ENCODE results near the gene ZNF580. TPM values are rescaled to one million over a fixed set of nuclear protein-coding genes. Genes with fewer than 3 reads are reported as not detected.

Gene ZNF580
- total RNA-seq, 2 donors from 2014 or later = 29.7 to 36.1 TPM

DNA sequence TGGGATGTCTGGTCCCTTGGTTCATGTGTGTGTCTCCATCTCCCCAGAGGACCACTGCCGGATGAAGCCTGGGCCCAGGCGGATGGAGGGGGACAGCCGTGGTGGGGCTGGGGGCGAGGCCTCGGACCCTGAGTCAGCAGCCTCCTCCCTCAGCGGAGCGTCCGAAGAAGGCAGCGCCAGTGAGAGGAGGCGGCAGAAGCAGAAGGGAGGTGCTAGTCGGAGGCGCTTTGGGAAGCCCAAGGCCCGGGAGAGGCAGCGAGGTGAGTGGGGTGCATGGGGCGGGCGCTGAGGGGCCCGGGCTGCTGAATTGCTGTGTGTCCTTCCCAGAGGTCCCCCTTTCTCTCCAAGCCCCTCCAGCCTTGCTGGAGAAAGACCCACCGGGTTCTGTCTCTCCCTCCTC, 10.4 kb downstream of the ZNF580 start:
- Histone ChIP-seq H3K36me3 (replicated peaks in 1 of 2; ENCODE audit: insufficient read depth in 1 of 2, low read depth in 2 of 2) (no peaks in the 10 kb centered on the region), H3K4me3 (no peak overlapping the region), H3K9me3 (no peaks in the 10 kb centered on the region), H3K27me3 (no peaks in the 10 kb centered on the region), H3K27ac (no peak overlapping the region), H3K4me1 (peaks cover 38% of the 10 kb centered on the region)
- intact Hi-C loops (cut with DNase I) = no loop called here
- DNase-seq = no peak
- no peak for ATAC-seq
- TF ChIP-seq, protein P1, sequence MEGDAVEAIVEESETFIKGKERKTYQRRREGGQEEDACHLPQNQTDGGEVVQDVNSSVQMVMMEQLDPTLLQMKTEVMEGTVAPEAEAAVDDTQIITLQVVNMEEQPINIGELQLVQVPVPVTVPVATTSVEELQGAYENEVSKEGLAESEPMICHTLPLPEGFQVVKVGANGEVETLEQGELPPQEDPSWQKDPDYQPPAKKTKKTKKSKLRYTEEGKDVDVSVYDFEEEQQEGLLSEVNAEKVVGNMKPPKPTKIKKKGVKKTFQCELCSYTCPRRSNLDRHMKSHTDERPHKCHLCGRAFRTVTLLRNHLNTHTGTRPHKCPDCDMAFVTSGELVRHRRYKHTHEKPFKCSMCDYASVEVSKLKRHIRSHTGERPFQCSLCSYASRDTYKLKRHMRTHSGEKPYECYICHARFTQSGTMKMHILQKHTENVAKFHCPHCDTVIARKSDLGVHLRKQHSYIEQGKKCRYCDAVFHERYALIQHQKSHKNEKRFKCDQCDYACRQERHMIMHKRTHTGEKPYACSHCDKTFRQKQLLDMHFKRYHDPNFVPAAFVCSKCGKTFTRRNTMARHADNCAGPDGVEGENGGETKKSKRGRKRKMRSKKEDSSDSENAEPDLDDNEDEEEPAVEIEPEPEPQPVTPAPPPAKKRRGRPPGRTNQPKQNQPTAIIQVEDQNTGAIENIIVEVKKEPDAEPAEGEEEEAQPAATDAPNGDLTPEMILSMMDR (IDR thresholded peaks at IDR 0.05) = no peak
- TF ChIP-seq POLR2A (IDR thresholded peaks at IDR 0.05) = no peak
- 83 to 88% methylated on average over 16 to 17 of the region's 18 CpGs for WGBS, 2 donors

DNA sequence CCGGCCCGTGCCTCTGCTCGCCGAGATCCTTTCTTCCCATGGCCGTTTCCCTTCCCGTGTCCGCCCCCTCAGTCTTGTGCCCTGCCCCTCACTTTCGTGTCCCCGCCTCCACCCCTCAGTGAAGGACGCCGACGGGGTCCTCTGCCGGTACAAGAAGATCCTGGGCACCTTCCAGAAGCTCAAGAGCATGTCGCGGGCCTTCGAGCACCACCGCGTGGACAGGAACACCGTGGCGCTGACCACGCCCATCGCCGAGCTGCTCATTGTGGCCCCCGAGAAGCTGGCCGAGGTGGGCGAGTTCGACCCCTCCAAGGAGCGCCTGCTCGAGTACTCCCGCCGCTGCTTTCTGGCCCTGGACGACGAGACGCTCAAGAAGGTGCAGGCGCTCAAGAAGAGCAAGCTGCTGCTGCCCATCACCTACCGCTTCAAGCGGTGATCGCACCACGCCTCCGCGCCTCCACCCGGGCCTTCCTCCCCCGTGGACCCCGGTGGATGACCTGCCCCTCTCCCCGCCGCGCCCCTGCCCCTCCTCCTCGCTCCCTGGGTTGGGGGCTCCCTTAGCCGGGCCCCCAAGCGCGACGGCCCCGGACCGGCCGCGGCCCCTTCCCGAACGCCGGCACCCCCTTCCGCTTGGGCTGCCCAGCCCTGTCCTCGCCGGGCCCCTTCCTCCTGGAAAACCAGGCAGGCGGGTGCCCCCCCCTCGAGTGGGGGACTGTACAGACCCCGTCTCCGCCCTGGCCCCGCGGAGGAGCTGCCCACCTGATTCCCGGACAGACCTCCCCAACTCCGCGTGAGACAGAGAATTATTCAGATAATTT, 11.7 kb downstream of the ZNF580 start:
- Histone ChIP-seq H3K36me3 (replicated peaks in 1 of 2; ENCODE audit: insufficient read depth in 1 of 2, low read depth in 2 of 2) (no peaks in the 10 kb centered on the region), H3K27me3 (no peaks in the 10 kb centered on the region), H3K4me3 (no peak overlapping the region), H3K4me1 (peaks cover 42% of the 10 kb centered on the region), H3K9me3 (no peaks in the 10 kb centered on the region), H3K27ac (peak overlapping the region in 1 of 4 donors; percentile 99)
- intact Hi-C loops (cut with DNase I) = no loop called here
- DNase-seq (no peak), ATAC-seq (no peak)
- WGBS, 2 donors = 82 to 85% methylated on average over 52 to 67 of the region's 71 CpGs
- TF ChIP-seq, protein P1 (IDR thresholded peaks at IDR 0.05) = no peak

DNA sequence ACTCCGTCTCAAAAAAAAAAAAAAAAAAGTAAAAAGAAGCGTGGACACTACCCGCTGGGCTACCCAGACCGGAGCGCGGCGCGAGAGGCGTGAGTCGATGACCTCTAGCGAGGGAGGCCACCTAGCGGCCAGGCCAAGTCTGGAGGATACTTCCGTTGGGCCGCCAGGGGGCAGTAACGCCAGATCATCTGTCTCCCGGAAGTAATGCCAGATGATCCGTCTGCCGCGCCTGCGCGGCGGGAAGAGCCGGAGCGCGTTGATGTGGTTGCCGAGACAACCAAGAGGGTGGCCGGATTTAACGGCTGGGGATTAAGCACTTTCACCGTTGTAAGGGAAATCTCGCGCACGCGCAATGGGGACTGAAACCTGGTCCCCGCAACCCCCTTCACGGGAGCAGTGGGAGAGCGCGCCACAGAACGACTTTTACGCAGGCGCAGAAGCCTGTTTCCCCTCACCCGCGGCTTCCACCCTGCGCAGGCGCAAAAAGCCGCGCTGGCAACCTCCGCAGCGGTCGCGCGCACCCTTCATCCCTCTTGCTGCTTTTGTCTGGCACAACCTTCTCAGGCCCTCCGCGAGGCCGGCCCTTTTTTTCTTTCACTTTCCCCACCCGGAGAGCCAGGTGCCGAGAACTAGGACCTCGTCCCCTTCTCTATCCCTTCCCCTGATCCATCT, 13.0 kb downstream of the ZNF580 start:
- peak overlapping the region in 1 of 2 donors; percentile 31 for H3K4me3 ChIP-seq
- ATAC-seq = peak; percentile 68
- peak in 2 of 3 donors; percentile 85 to 95 for TF ChIP-seq POLR2A (IDR thresholded peaks at IDR 0.05)
- TF ChIP-seq, protein P1 (IDR thresholded peaks at IDR 0.05) = peak; percentile 97 to 100 (median 100)
- no peaks in the 10 kb centered on the region for H3K27me3 ChIP-seq
- H3K9me3 ChIP-seq = no peaks in the 10 kb centered on the region
- peak; percentile 98 to 99 (median 99) for DNase-seq
- 0 to 1% methylated on average over 39 to 57 of the region's 57 CpGs for WGBS, 2 donors
- intact Hi-C loops (cut with DNase I) = no loop called here
- peak overlapping the region; percentile 99 to 100 (median 99) for H3K27ac ChIP-seq
- peaks cover 47% of the 10 kb centered on the region for H3K4me1 ChIP-seq
- H3K36me3 ChIP-seq (replicated peaks in 1 of 2; ENCODE audit: insufficient read depth in 1 of 2, low read depth in 2 of 2) = no peaks in the 10 kb centered on the region

DNA sequence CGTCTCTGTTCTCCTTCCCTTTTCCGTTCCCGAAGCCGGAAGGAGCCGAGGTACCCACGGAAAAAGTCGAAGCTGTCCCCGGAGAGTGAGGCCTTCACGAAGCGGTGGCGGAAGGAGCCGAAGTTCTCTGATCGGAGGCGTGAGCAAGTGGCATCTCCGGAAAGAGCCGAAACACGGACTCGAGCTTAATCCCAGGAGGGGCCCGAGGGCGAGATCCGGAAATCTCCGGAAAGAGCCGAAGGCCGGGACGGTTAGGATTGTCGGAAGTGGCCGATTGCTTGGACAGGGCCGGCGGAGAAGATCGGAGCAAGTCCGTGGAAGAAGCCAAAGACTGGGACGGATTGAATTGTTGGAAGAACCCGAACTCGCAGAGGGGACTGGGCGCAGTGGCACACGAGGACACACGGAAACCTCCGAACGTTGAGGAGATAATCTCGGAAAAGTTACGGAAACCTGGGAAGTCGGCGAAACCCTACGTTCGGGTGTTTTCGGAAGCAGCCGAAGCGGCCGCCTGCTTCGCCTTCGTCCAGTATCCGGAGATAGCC, 13.6 kb downstream of the ZNF580 start:
- intact Hi-C loops (cut with DNase I) = no loop called here
- H3K9me3 ChIP-seq = no peaks in the 10 kb centered on the region
- H3K4me3 ChIP-seq = peak overlapping the region; percentile 31 to 100
- H3K27me3 ChIP-seq = no peaks in the 10 kb centered on the region
- TF ChIP-seq, protein P1 (IDR thresholded peaks at IDR 0.05) = no peak
- no peak for TF ChIP-seq POLR2A (IDR thresholded peaks at IDR 0.05)
- peaks cover 44% of the 10 kb centered on the region for H3K4me1 ChIP-seq
- 0 to 1% methylated on average over 41 to 51 of the region's 52 CpGs for WGBS, 2 donors
- ATAC-seq = peak; percentile 85
- H3K36me3 ChIP-seq (replicated peaks in 1 of 2; ENCODE audit: insufficient read depth in 1 of 2, low read depth in 2 of 2) = no peaks in the 10 kb centered on the region
- peak; percentile 98 to 100 (median 100) for DNase-seq
- H3K27ac ChIP-seq = peak overlapping the region; percentile 99 to 100 (median 99)
